Mesendoderm (in vitro differentiated cells): ENCODE results near the gene STAB2.

ENCODE experiments used
- DNase-seq: peaks from one replicate; pipeline ENCODE4 v3.0.0; 2013
- H2AK5ac ChIP-seq: 2 replicates; pipeline ENCODE4 v1.6.1; 2013; ENCODE audit warnings: low read length, inconsistent platforms
- H2BK120ac ChIP-seq: 2 replicates; pipeline ENCODE4 v1.6.1; 2013; ENCODE audit warnings: low read depth, mild to moderate bottlenecking, low read length, moderate library complexity, mixed read lengths
- H2BK15ac ChIP-seq: replicated peaks from 2 replicates; pipeline ENCODE4 v1.6.1; 2013; ENCODE audit warnings: low read depth, mild to moderate bottlenecking, moderate library complexity
- H2BK5ac ChIP-seq: 2 replicates; pipeline ENCODE4 v1.6.1; 2013; ENCODE audit warnings: low read length, inconsistent platforms
- H3K18ac ChIP-seq: 2 replicates; pipeline ENCODE4 v1.6.1; 2013; ENCODE audit warnings: mild to moderate bottlenecking, low read length, mixed read lengths
- H3K23ac ChIP-seq: one replicate; pipeline ENCODE4 v1.6.1; 2013; ENCODE audit warnings: low read length
- H3K27ac ChIP-seq: 2 replicates; pipeline ENCODE4 v1.5.1; 2013; ENCODE audit warnings: low read depth, mild to moderate bottlenecking, inconsistent platforms, low read length, moderate library complexity
- H3K27me3 ChIP-seq: 2 replicates; pipeline ENCODE4 v1.6.1; 2013; ENCODE audit warnings: low read length, control low read depth, mild to moderate bottlenecking, inconsistent platforms; ENCODE audit not compliant: insufficient read depth, poor library complexity
- H3K36me3 ChIP-seq: 2 replicates; pipeline ENCODE4 v1.6.1; 2013; ENCODE audit warnings: low read length, inconsistent platforms; ENCODE audit not compliant: control insufficient read depth, insufficient read depth
- H3K4ac ChIP-seq: one replicate; pipeline ENCODE4 v1.6.1; 2013; ENCODE audit warnings: low read depth, mild to moderate bottlenecking, low read length, moderate library complexity
- H3K4me1 ChIP-seq: 2 replicates; pipeline ENCODE4 v1.6.1; 2013; ENCODE audit warnings: low read depth, low read length, inconsistent platforms; ENCODE audit not compliant: control insufficient read depth
- H3K4me2 ChIP-seq: 2 replicates; pipeline ENCODE4 v1.6.1; 2013; ENCODE audit warnings: low read length
- H3K4me3 ChIP-seq: 2 replicates; pipeline ENCODE4 v1.5.1; 2013; ENCODE audit warnings: mild to moderate bottlenecking, low read length
- H3K56ac ChIP-seq: one replicate; pipeline ENCODE4 v1.6.1; 2013; ENCODE audit warnings: low read length
- H3K79me1 ChIP-seq: 2 replicates; pipeline ENCODE4 v1.6.1; 2013; ENCODE audit warnings: low read length, inconsistent platforms
- H3K79me2 ChIP-seq: 2 replicates; pipeline ENCODE4 v1.6.1; 2013; ENCODE audit warnings: mild to moderate bottlenecking, low read length; ENCODE audit not compliant: control insufficient read depth, insufficient read depth
- H3K9ac ChIP-seq: 2 replicates; pipeline ENCODE4 v1.6.1; 2013; ENCODE audit warnings: low read length, inconsistent platforms
- H4K5ac ChIP-seq: one replicate; pipeline ENCODE4 v1.6.1; 2013; ENCODE audit warnings: low read length
- H4K8ac ChIP-seq: one replicate; pipeline ENCODE4 v1.6.1; 2013; ENCODE audit warnings: low read depth, mild to moderate bottlenecking, control low read depth, low read length, moderate library complexity
- WGBS: extraction: QIAGEN DNeasy Blood & Tissue Kit; methylation state at CpG from one replicate; pipeline ENCODE4 v1.1.7; 2013; ENCODE audit warnings: low lambda C conversion rate, missing lambda C conversion rate; ENCODE audit not compliant: insufficient coverage; ENCODE audit errors: extremely low coverage; 5-methylcytosine and 5-hydroxymethylcytosine counted together

STAB2 gene

DNA sequence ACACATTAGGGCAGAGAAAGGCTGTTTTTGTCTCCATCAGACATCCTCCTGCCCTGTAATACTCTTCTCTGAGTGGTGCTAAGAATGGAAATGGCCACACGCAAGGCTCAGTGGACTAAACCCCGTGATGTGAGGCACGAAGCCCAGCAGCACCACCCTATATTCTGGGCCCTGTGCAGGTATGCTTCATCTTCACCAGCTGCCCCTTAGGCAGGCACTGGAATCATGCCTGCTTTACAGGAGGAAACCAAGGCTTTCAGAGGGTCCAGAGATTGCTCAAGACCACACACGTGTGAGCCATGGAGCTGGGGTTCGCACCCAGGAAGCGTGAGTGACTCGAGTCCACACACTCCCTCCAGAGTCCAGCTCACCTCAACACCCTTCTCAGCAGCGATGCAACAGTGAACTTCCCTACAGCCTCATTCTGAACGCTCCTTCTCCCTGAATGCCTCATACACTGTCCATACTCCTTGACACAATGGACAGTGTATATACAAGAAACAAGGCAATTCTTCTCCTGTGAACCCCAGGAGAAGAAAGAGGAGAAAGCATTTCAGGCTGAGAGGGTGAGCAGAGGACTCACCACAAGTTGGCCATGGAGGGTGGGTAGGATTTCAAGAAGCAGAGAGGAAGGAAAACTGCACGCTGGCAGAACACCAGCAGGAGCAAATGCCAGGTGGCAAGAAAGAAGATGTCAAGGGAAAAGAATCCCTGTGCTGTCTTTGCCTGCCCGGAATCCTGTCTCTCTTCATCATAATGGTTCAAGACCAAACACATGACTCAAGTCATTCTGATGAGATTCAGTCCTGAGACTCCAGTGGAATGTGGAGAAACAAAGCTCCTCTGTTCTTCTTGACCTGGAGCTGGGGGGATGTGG, 214.9 kb downstream of the STAB2 start:
- H3K56ac ChIP-seq = no peak overlapping the region
- H3K23ac ChIP-seq = no peak overlapping the region
- no peak overlapping the region for H3K27ac ChIP-seq
- H3K36me3 ChIP-seq = peaks cover 2% of the 10 kb centered on the region
- no peak overlapping the region for H4K5ac ChIP-seq
- no peak overlapping the region for H3K4me3 ChIP-seq
- no peak overlapping the region for H2BK5ac ChIP-seq
- no peak overlapping the region for H2BK120ac ChIP-seq
- no CpG with 5 or more reads among the region's 11 CpGs for WGBS
- no peaks in the 10 kb centered on the region for H3K4me1 ChIP-seq
- no peak overlapping the region for H2AK5ac ChIP-seq
- no peaks in the 10 kb centered on the region for H3K79me2 ChIP-seq
- no peaks in the 10 kb centered on the region for H3K27me3 ChIP-seq
- H4K8ac ChIP-seq = no peak overlapping the region
- H3K9ac ChIP-seq = no peak overlapping the region
- no peak overlapping the region for H2BK15ac ChIP-seq
- H3K18ac ChIP-seq = no peak overlapping the region
- peaks cover 2% of the 10 kb centered on the region for H3K79me1 ChIP-seq
- H3K4me2 ChIP-seq = no peak overlapping the region
- DNase-seq = no peak
- H3K4ac ChIP-seq = no peak overlapping the region

DNA sequence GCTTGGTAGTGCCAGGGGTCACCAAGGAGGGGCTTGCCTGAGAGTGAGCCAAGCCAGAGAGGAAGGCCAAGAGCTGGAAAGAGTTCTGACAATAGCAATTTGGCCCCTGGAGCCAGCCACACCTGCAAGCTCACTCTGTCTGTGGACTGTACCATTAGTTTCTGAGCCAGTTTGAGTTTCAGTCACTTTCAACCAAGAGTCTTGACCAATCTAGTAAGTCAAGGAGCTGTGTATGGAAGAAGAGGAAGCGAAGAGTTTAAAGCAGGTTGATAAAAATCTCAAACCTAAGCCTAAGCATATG, 215.5 kb downstream of the STAB2 start:
- H3K27ac ChIP-seq = no peak overlapping the region
- H2BK5ac ChIP-seq = no peak overlapping the region
- H2AK5ac ChIP-seq = no peak overlapping the region
- no peaks in the 10 kb centered on the region for H3K4me1 ChIP-seq
- H3K79me1 ChIP-seq = peaks cover 3% of the 10 kb centered on the region
- H3K4me3 ChIP-seq = no peak overlapping the region
- H3K27me3 ChIP-seq = no peaks in the 10 kb centered on the region
- no peak overlapping the region for H3K4ac ChIP-seq
- no peak overlapping the region for H3K56ac ChIP-seq
- no peak overlapping the region for H3K18ac ChIP-seq
- H3K79me2 ChIP-seq = no peaks in the 10 kb centered on the region
- DNase-seq = no peak
- H3K23ac ChIP-seq = no peak overlapping the region
- no peak overlapping the region for H3K9ac ChIP-seq
- no CpG with 5 or more reads among the region's 1 CpG for WGBS
- no peak overlapping the region for H2BK15ac ChIP-seq
- H3K4me2 ChIP-seq = no peak overlapping the region
- H3K36me3 ChIP-seq = peaks cover 2% of the 10 kb centered on the region
- H4K5ac ChIP-seq = no peak overlapping the region
- H2BK120ac ChIP-seq = no peak overlapping the region
- no peak overlapping the region for H4K8ac ChIP-seq

DNA sequence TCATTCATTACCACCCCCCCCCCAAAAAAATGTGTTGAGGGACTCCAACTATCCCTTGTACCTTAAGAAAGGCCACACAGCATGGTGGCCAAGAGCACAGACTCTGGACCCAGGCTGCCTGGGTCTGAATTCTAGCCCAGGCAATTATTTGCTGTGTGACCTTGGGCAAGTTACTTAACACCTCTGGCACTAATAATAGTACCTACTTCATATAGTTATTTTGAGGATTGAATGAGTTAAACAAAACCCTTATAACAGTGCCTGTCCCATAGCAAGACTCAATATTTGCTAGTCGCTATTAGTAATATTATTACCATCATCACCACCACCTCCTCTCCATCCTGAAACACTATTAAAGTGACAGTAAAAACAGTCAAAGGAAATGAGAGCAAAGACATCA, 216.8 kb downstream of the STAB2 start:
- Histone ChIP-seq H3K36me3 (peaks cover 2% of the 10 kb centered on the region), H3K79me2 (no peaks in the 10 kb centered on the region), H2BK120ac (no peak overlapping the region), H3K4ac (no peak overlapping the region), H2AK5ac (no peak overlapping the region), H3K79me1 (peaks cover 3% of the 10 kb centered on the region), H2BK15ac (no peak overlapping the region), H3K27me3 (no peaks in the 10 kb centered on the region), H4K5ac (no peak overlapping the region), H3K4me1 (peaks cover 1% of the 10 kb centered on the region), H3K4me2 (no peak overlapping the region), H3K4me3 (no peak overlapping the region), H4K8ac (no peak overlapping the region), H3K27ac (no peak overlapping the region), H2BK5ac (no peak overlapping the region), H3K9ac (no peak overlapping the region), H3K23ac (no peak overlapping the region), H3K56ac (no peak overlapping the region), H3K18ac (no peak overlapping the region)
- no peak for DNase-seq
- no CpG with 5 or more reads among the region's 1 CpG for WGBS

DNA sequence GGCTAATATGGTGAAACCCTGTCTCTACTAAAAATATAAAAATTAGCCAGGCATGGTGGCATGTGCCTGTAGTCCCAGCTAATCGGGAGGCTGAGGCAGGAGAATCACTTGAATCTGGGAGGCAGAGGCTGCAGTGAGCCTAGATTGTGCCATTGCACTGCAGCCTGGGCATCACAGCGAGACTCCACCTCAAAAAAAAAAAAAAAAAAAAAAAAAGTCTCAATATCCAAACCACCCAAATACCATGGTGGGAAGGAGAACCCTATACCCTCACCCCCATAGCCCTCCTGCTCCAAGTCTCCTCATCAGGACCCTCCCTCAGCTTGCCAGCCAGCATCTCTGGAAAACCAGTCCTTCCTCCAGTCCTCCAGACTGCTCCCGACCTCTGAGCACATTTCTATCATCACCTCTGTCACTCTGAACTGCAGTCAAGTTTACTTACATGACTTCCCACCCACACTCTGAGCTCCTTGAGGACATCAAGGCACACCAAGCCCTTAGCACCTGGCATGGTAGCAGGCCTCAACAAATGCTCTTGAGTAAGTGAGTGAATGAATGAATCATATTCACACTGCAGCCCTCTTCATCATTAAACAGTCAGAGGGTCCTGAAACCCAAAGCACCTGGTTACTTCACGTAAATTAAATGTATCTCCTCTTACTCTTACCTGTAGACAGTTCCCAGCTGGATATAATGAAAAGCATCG, 218.7 kb downstream of the STAB2 start:
- no peaks in the 10 kb centered on the region for H3K79me2 ChIP-seq
- no peaks in the 10 kb centered on the region for H3K27me3 ChIP-seq
- no CpG with 5 or more reads among the region's 5 CpGs for WGBS
- H2AK5ac ChIP-seq = no peak overlapping the region
- no peak overlapping the region for H3K27ac ChIP-seq
- no peak overlapping the region for H4K5ac ChIP-seq
- H3K36me3 ChIP-seq = peaks cover 2% of the 10 kb centered on the region
- peaks cover 3% of the 10 kb centered on the region for H3K79me1 ChIP-seq
- H3K4me3 ChIP-seq = no peak overlapping the region
- no peak overlapping the region for H4K8ac ChIP-seq
- H3K4me1 ChIP-seq = peaks cover 3% of the 10 kb centered on the region
- H2BK5ac ChIP-seq = no peak overlapping the region
- no peak overlapping the region for H3K18ac ChIP-seq
- no peak overlapping the region for H3K56ac ChIP-seq
- no peak overlapping the region for H3K9ac ChIP-seq
- no peak overlapping the region for H2BK120ac ChIP-seq
- no peak overlapping the region for H3K4ac ChIP-seq
- no peak overlapping the region for H2BK15ac ChIP-seq
- no peak for DNase-seq
- no peak overlapping the region for H3K4me2 ChIP-seq
- H3K23ac ChIP-seq = no peak overlapping the region

DNA sequence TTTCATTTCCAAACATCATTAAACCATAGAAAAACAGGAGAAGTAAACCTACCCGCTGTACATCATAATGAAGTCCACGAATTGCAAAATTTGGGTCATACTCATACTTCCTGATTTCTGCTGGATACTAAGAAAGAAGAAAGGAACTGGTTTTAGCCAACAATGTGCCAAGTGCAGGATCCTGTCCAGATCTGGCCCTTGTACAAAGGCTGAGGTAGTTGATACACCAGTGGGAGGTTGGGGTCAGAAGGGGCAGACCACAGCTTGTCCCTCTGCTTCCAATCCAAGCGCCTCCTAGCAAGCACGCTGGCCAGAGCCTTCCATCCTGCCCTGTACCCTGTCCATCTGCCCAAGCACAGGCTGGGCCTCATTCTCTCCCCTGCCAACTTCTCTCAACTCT, 219.7 kb downstream of the STAB2 start:
- Histone ChIP-seq H2BK5ac (no peak overlapping the region), H3K4me3 (no peak overlapping the region), H3K4me2 (no peak overlapping the region), H3K27ac (no peak overlapping the region), H2BK120ac (no peak overlapping the region), H3K56ac (no peak overlapping the region), H4K8ac (no peak overlapping the region), H3K23ac (no peak overlapping the region), H3K18ac (no peak overlapping the region), H3K4me1 (peaks cover 3% of the 10 kb centered on the region), H2BK15ac (no peak overlapping the region), H3K36me3 (peaks cover 2% of the 10 kb centered on the region), H4K5ac (no peak overlapping the region), H2AK5ac (no peak overlapping the region), H3K79me1 (peaks cover 3% of the 10 kb centered on the region), H3K27me3 (no peaks in the 10 kb centered on the region), H3K4ac (no peak overlapping the region), H3K9ac (no peak overlapping the region), H3K79me2 (no peaks in the 10 kb centered on the region)
- no CpG with 5 or more reads among the region's 4 CpGs for WGBS
- DNase-seq = no peak
